HCT116 (cell line): Measurements from ENCODE around the gene ENPEP. TPM values are rescaled to one million over a fixed set of nuclear protein-coding genes. Genes with fewer than 3 reads are reported as not detected.

Experiments used
- ATAC-seq: fragments of 200-7000 bp; cut with Tn5 transposase; 2 replicates; pipeline ENCODE4 v1.9.1; 2020; ENCODE audit warnings: mild to moderate bottlenecking, moderate library complexity
- BruUV-seq: library from RNA; stranded (reverse); fragments of 400-500 nt; replicated peaks from 2 replicates; lab custom pipeline; 2021; lab: Mats Ljungman, UMichigan
- CTCF ChIA-PET: fragments of 300-600 bp; sonication (Branson Sonifier 250); formaldehyde crosslinking; loops from one replicate; lab custom pipeline; 2021; ENCODE audit warnings: antibody characterized with exemption; lab: Charles Lee
- POLR2A ChIA-PET: fragments of 300-600, 350-600 bp; sonication (Branson Sonifier 250); formaldehyde crosslinking; loops from one replicate; lab custom pipeline; 2021; ENCODE audit warnings: antibody characterized with exemption; lab: Charles Lee
- RAD21 ChIA-PET, 2 experiments: fragments of 300-600 bp; sonication (Branson Sonifier 250); formaldehyde crosslinking; loops; one replicate each; lab custom pipeline; 2023; ENCODE audit warnings: low total read pairs in 2 of 2; ENCODE audit not compliant: uncharacterized antibody in 2 of 2, unreplicated experiment in 2 of 2, low non-redundant PET in 1 of 2; lab: Charles Lee
- DNase-seq: peaks from one replicate; pipeline ENCODE4 v3.0.0-alpha.2; 2010; ENCODE audit warnings: low read depth, low spot score
- H2AFZ ChIP-seq: fragments of 200-600 bp; shearing (Covaris generic), sonication (generic); 2 replicates; pipeline ENCODE4 v1.6.1; 2017; ENCODE audit warnings: low read depth, mixed run types, mixed read lengths, antibody characterized with exemption, low read length; ENCODE audit not compliant: poor library complexity, severe bottlenecking
- H3K27ac ChIP-seq: 2 replicates; pipeline ENCODE4 v1.5.1; 2012; ENCODE audit warnings: low read depth, low read length
- H3K27me3 ChIP-seq: fragments of 200-600 bp; sonication (generic); 2 replicates; pipeline ENCODE4 v1.6.1; 2016; ENCODE audit warnings: mixed run types, low read length, mixed read lengths; ENCODE audit not compliant: insufficient read depth
- H3K36me3 ChIP-seq, 2 experiments: fragments of 200-500 bp in 1 of 2; fragments of 200-600 bp in 1 of 2; sonication (Bioruptor generic) in 1 of 2; sonication (generic) in 1 of 2; 2 replicates each; pipeline versions ENCODE4 v1.5.1 to v1.6.1; 2014 to 2016; ENCODE audit warnings: low read length in 2 of 2, inconsistent platforms in 1 of 2, mixed read lengths in 1 of 2, mixed run types in 1 of 2; ENCODE audit not compliant: insufficient read depth in 2 of 2, control insufficient read depth in 1 of 2
- H3K4me1 ChIP-seq, 2 experiments: fragments of 200-600 bp in 1 of 2; sonication (generic) in 1 of 2; 2 replicates each; pipeline versions ENCODE4 v1.5.1 to v1.6.1; 2012 to 2017; ENCODE audit warnings: low read length in 2 of 2, inconsistent platforms in 1 of 2, mild to moderate bottlenecking in 1 of 2, mixed read lengths in 1 of 2, mixed run types in 1 of 2, moderate library complexity in 1 of 2; ENCODE audit not compliant: insufficient read depth in 2 of 2, control insufficient read depth in 1 of 2
- H3K4me2 ChIP-seq: fragments of 200-600 bp; sonication (generic); 2 replicates; pipeline ENCODE4 v1.6.1; 2017; ENCODE audit warnings: mixed run types, low read length, mixed read lengths
- H3K4me3 ChIP-seq, 2 experiments: fragments of 200-600 bp in 1 of 2; sonication (generic) in 1 of 2; replicated peaks in 1 of 2; 2 replicates each; pipeline ENCODE4 v1.5.1; 2011 to 2016; ENCODE audit warnings: low read length in 2 of 2, control low read depth in 1 of 2, low read depth in 1 of 2, mild to moderate bottlenecking in 1 of 2, mixed read lengths in 1 of 2, mixed run types in 1 of 2
- H3K79me2 ChIP-seq: fragments of 200-600 bp; sonication (generic); 2 replicates; pipeline ENCODE4 v1.6.1; 2017; ENCODE audit warnings: mild to moderate bottlenecking, mixed run types, low read length, moderate library complexity, mixed read lengths; ENCODE audit not compliant: insufficient read depth
- H3K9ac ChIP-seq: fragments of 200-600 bp; sonication (generic); 2 replicates; pipeline ENCODE4 v1.6.1; 2016; ENCODE audit warnings: low read length, mixed read lengths
- H3K9me2 ChIP-seq: fragments of 200-600 bp; sonication (generic), shearing (Covaris generic); 2 replicates; pipeline ENCODE4 v1.6.1; 2017; ENCODE audit warnings: mixed run types, mild to moderate bottlenecking, moderate library complexity; ENCODE audit not compliant: insufficient read depth
- H3K9me3 ChIP-seq, 2 experiments: fragments of 200-500 bp in 1 of 2; fragments of 200-600 bp in 1 of 2; sonication (Bioruptor generic) in 1 of 2; sonication (generic) in 1 of 2; 2 replicates each; pipeline ENCODE4 v1.6.1; 2014 to 2017; ENCODE audit warnings: low read length in 2 of 2, mixed read lengths in 2 of 2, inconsistent platforms in 1 of 2, low read depth in 1 of 2, mild to moderate bottlenecking in 1 of 2, mixed run types in 1 of 2, moderate library complexity in 1 of 2; ENCODE audit not compliant: control insufficient read depth in 1 of 2, insufficient read depth in 1 of 2
- H4K20me1 ChIP-seq: fragments of 200-600 bp; sonication (generic), shearing (Covaris generic); 2 replicates; pipeline ENCODE4 v1.6.1; 2017; ENCODE audit warnings: mixed run types, mild to moderate bottlenecking, moderate library complexity; ENCODE audit not compliant: insufficient read depth
- CBX3 ChIP-seq: IDR thresholded peaks from 2 replicates; pipeline ENCODE4 v1.6.1; 2012; ENCODE audit warnings: low read depth
- ELF1 ChIP-seq: IDR thresholded peaks from 2 replicates; pipeline ENCODE4 v1.6.1; 2012; ENCODE audit warnings: low read depth, borderline replicate concordance
- EZH2phosphoT487 ChIP-seq: fragments of 200-600 bp; IDR thresholded peaks from 2 replicates; pipeline ENCODE4 v1.6.1; 2018; ENCODE audit warnings: antibody characterized with exemption, borderline replicate concordance
- JUND ChIP-seq: IDR thresholded peaks from 2 replicates; pipeline ENCODE4 v1.6.1; 2012
- POLR2A ChIP-seq: IDR thresholded peaks from 2 replicates; pipeline ENCODE4 v1.7.0; 2011; ENCODE audit warnings: borderline replicate concordance; ENCODE audit not compliant: insufficient read depth, insufficient read length; ENCODE audit errors: extremely low read depth
- POLR2AphosphoS5 ChIP-seq: IDR thresholded peaks from 2 replicates; pipeline ENCODE4 v1.6.1; 2011; ENCODE audit warnings: mild to moderate bottlenecking, low read depth, low read length, moderate library complexity
- RAD21 ChIP-seq: IDR thresholded peaks from 2 replicates; pipeline ENCODE4 v1.6.1; 2012; ENCODE audit warnings: low read depth, mild to moderate bottlenecking
- REST ChIP-seq: IDR thresholded peaks from 2 replicates; pipeline ENCODE4 v1.6.1; 2012; ENCODE audit warnings: low read depth
- SIN3A ChIP-seq: IDR thresholded peaks from 2 replicates; pipeline ENCODE4 v1.6.1; 2012; ENCODE audit warnings: low read depth
- SP1 ChIP-seq: IDR thresholded peaks from 2 replicates; pipeline ENCODE4 v1.6.1; 2012; ENCODE audit warnings: low read depth
- SRF ChIP-seq: IDR thresholded peaks from 2 replicates; pipeline ENCODE4 v1.6.1; 2012; ENCODE audit warnings: low read depth
- YY1 ChIP-seq: IDR thresholded peaks from 2 replicates; pipeline ENCODE4 v1.6.1; 2011; ENCODE audit warnings: low read length, low read depth, moderate library complexity, mild to moderate bottlenecking; ENCODE audit not compliant: insufficient replicate concordance; ENCODE audit errors: extremely low read depth
- ZFX ChIP-seq: fragments of 450-650 bp; IDR thresholded peaks from 2 replicates; pipeline ENCODE4 v1.6.1; 2017
- intact Hi-C: fragments of 100-400 bp; cut with micrococcal nuclease; formaldehyde crosslinking; loops from 2 replicates; pipeline ENCODE4 v1.10.0; 2022
- total RNA-seq: library from RNA; stranded (reverse); gene quantifications from one replicate; pipeline ENCODE4 v1.2.1, GENCODE V29; 2021; ENCODE audit not compliant: unreplicated experiment
- TF ChIP-seq, protein P1 (sequence below): IDR thresholded peaks from 2 replicates; pipeline ENCODE4 v1.6.1; 2011; ENCODE audit warnings: mild to moderate bottlenecking, low read length, moderate library complexity; ENCODE audit not compliant: insufficient replicate concordance; ENCODE audit errors: extremely low read depth
- TF ChIP-seq, protein P2 (sequence below), 3 experiments: fragments of 200-600 bp in 1 of 3; sonication (generic) in 1 of 3; IDR thresholded peaks in 2 of 3; conservative IDR thresholded peaks in 1 of 3; 2 replicates each; pipeline ENCODE4 v1.5.1; 2012 to 2017; ENCODE audit warnings: low read depth in 2 of 3, low read length in 2 of 3, antibody characterized with exemption in 1 of 3, borderline replicate concordance in 1 of 3, control low read depth in 1 of 3, mild to moderate bottlenecking in 1 of 3, mixed read lengths in 1 of 3, mixed run types in 1 of 3, moderate library complexity in 1 of 3; ENCODE audit not compliant: insufficient read depth in 1 of 3

The ENPEP gene
- total RNA-seq, 1 experiment from 2014 or later, result 4.5 TPM

DNA sequence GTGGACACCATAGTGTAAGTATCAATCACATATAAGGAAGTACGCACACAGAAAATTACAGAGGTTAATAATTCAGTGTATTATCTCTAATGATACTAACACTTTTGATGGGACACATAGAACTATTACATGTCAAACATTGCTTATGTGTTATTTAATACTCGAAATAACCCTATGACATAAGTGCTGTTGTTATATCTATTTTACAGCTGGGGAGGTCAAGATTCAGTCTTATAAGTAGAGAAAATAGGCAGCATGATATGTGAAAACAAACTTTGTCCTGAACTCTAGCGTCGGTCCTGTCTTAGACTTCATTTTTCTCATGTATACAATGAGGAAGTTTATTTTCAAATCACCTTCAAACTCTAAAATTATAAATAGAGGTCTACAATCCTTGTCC, 23.2 kb downstream of the ENPEP start:
- Histone ChIP-seq H3K9me2 (no peaks in the 10 kb centered on the region), H3K4me2 (no peak overlapping the region), H3K4me1 (no peaks in the 10 kb centered on the region), H3K79me2 (no peaks in the 10 kb centered on the region)
- intact Hi-C loops, result no loop called here
- TF ChIP-seq YY1 (no peak), POLR2AphosphoS5 (no peak), EZH2phosphoT487 (no peak), POLR2A (no peak), SP1 (no peak), RAD21 (no peak), SIN3A (no peak), ZFX (no peak), SRF (no peak), JUND (no peak), CBX3 (no peak), REST (no peak), ELF1 (no peak)
- TF ChIP-seq, protein P1, sequence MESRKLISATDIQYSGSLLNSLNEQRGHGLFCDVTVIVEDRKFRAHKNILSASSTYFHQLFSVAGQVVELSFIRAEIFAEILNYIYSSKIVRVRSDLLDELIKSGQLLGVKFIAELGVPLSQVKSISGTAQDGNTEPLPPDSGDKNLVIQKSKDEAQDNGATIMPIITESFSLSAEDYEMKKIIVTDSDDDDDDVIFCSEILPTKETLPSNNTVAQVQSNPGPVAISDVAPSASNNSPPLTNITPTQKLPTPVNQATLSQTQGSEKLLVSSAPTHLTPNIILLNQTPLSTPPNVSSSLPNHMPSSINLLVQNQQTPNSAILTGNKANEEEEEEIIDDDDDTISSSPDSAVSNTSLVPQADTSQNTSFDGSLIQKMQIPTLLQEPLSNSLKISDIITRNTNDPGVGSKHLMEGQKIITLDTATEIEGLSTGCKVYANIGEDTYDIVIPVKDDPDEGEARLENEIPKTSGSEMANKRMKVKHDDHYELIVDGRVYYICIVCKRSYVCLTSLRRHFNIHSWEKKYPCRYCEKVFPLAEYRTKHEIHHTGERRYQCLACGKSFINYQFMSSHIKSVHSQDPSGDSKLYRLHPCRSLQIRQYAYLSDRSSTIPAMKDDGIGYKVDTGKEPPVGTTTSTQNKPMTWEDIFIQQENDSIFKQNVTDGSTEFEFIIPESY, result no peak
- TF ChIP-seq, protein P2, sequence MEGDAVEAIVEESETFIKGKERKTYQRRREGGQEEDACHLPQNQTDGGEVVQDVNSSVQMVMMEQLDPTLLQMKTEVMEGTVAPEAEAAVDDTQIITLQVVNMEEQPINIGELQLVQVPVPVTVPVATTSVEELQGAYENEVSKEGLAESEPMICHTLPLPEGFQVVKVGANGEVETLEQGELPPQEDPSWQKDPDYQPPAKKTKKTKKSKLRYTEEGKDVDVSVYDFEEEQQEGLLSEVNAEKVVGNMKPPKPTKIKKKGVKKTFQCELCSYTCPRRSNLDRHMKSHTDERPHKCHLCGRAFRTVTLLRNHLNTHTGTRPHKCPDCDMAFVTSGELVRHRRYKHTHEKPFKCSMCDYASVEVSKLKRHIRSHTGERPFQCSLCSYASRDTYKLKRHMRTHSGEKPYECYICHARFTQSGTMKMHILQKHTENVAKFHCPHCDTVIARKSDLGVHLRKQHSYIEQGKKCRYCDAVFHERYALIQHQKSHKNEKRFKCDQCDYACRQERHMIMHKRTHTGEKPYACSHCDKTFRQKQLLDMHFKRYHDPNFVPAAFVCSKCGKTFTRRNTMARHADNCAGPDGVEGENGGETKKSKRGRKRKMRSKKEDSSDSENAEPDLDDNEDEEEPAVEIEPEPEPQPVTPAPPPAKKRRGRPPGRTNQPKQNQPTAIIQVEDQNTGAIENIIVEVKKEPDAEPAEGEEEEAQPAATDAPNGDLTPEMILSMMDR (IDR thresholded peaks at IDR 0.05 in 2 of 3, conservative IDR thresholded peaks at IDR 0.05 in 1 of 3; ENCODE audit: borderline replicate concordance in 1 of 3, insufficient read depth in 1 of 3, low read depth in 2 of 3, low read length in 2 of 3), result no peak
- TF ChIP-seq, all 23 proteins: peak for 0
- no peaks in the 10 kb centered on the region for H4K20me1 ChIP-seq
- H3K4me3 ChIP-seq, result no peak overlapping the region
- no peaks in the 10 kb centered on the region for H3K36me3 ChIP-seq
- no peak overlapping the region for H3K9ac ChIP-seq
- ChIA-PET POLR2A (no interaction called here), CTCF (interaction anchor here (1.5 kb wide), 1 partner anchor 9 kb away, joined by 3 read pairs; no protein-coding TSS in a partner anchor), RAD21 (no interaction called here)
- H3K9me3 ChIP-seq, result no peaks in the 10 kb centered on the region
- no peak overlapping the region for H3K27ac ChIP-seq
- H2AFZ ChIP-seq, result no peak overlapping the region
- ATAC-seq (no peak), DNase-seq (no peak)
- no TSS peak for BruUV-seq
- H3K27me3 ChIP-seq, result no peaks in the 10 kb centered on the region
